Activated T-cell treated with anti-CD3 and anti-CD28 coated beads, Interleukin-2, amount 50 U/mL, for 72 hours (primary cell): ENCODE measurements around the gene EDAR. TPM values are rescaled to one million over a fixed set of nuclear protein-coding genes. Genes with fewer than 3 reads are reported as not detected.

ENCODE experiments used
- ATAC-seq, 2 donors: fragments of 150-1000 bp; cut with Tn5 transposase; replicated peaks in 1 of 2; 2 replicates each; pipeline ENCODE4 v1.10.0; 2021; ENCODE audit warnings: moderate library complexity in 2 of 2, mild to moderate bottlenecking in 1 of 2
- DNase-seq, 2 donors: peaks; one replicate each; pipeline ENCODE4 v3.0.0; 2021 to 2022; ENCODE audit warnings: mixed read lengths in 1 of 2
- H3K27ac Mint-ChIP-seq: one replicate; pipeline ENCODE4 v1.8.0; 2022; ENCODE audit warnings: mild to moderate bottlenecking, moderate library complexity, mixed read lengths
- H3K27me3 Mint-ChIP-seq: one replicate; pipeline ENCODE4 v1.8.0; 2022; ENCODE audit warnings: low read depth, mixed read lengths
- H3K36me3 Mint-ChIP-seq, 2 donors: one replicate each; pipeline ENCODE4 v1.8.0; 2022; ENCODE audit warnings: mixed read lengths in 2 of 2, mild to moderate bottlenecking in 1 of 2; ENCODE audit not compliant: insufficient read depth in 2 of 2
- H3K4me1 Mint-ChIP-seq: one replicate; pipeline ENCODE4 v1.8.0; 2022; ENCODE audit warnings: low read depth, mixed read lengths
- H3K4me3 Mint-ChIP-seq, 2 donors: one replicate each; pipeline ENCODE4 v1.8.0; 2022; ENCODE audit warnings: mild to moderate bottlenecking in 2 of 2, mixed read lengths in 2 of 2, moderate library complexity in 2 of 2
- H3K9me3 Mint-ChIP-seq, 2 donors: one replicate each; pipeline ENCODE4 v1.8.0; 2022; ENCODE audit warnings: mixed read lengths in 2 of 2
- total RNA-seq, 2 donors: library from RNA; stranded (reverse); gene quantifications; one replicate each; pipeline ENCODE4 v1.2.3, GENCODE V29; 2022

Gene EDAR
- total RNA-seq, 2 donors from 2014 or later, result 0.28 to 1.4 TPM

GRCh38 chr2:108910541-108911396, 78.3 kb downstream of the EDAR start:
- no peak for DNase-seq
- H3K4me1 Mint-ChIP-seq, result no peaks in the 10 kb centered on the region
- no peak for ATAC-seq
- H3K36me3 Mint-ChIP-seq, result peaks cover 0 to 2% of the 10 kb centered on the region in 2 donors
- H3K27me3 Mint-ChIP-seq, result no peaks in the 10 kb centered on the region
- no peaks in the 10 kb centered on the region for H3K9me3 Mint-ChIP-seq
- H3K4me3 Mint-ChIP-seq, result no peak overlapping the region
- H3K27ac Mint-ChIP-seq, result no peak overlapping the region

DNA sequence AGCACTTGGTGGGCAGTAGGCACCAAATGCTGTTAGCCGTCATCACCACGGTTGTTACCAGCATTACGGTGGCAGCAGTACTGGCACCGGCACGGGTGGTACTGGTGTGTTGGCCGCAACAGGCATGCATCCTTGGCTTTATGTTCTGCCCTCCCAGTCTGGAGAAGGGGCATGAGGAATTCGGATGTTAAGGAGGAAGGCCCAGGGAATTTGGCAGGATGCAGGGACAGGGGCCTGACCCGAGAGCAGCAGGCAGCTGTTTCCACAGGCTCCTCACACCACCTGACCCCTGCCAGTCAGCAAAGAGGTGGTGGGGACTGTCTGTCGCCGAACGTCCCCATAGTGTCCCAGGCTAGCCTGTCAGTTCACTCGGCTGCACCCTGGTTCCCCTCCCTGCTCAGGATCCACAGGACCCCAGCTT, 79.0 kb downstream of the EDAR start:
- H3K36me3 Mint-ChIP-seq, result peaks cover 0 to 2% of the 10 kb centered on the region in 2 donors
- no peak for DNase-seq
- H3K4me3 Mint-ChIP-seq, result no peak overlapping the region
- no peaks in the 10 kb centered on the region for H3K9me3 Mint-ChIP-seq
- no peak for ATAC-seq
- H3K4me1 Mint-ChIP-seq, result no peaks in the 10 kb centered on the region
- no peaks in the 10 kb centered on the region for H3K27me3 Mint-ChIP-seq
- H3K27ac Mint-ChIP-seq, result no peak overlapping the region

- Mint-ChIP-seq H3K4me3 (no peak overlapping the region), H3K27me3 (no peaks in the 10 kb centered on the region), H3K9me3 (no peaks in the 10 kb centered on the region), H3K27ac (no peak overlapping the region), H3K36me3 (peaks cover 0 to 4% of the 10 kb centered on the region in 2 donors), H3K4me1 (no peaks in the 10 kb centered on the region)
- DNase-seq (no peak), ATAC-seq (no peak)
These were observed 79.7 kb downstream of the EDAR start for GRCh38 chr2:108909275-108909823.

GRCh38 chr2:108908713-108909070, 80.3 kb downstream of the EDAR start:
- Mint-ChIP-seq H3K4me1 (no peaks in the 10 kb centered on the region), H3K27me3 (no peaks in the 10 kb centered on the region), H3K4me3 (no peak overlapping the region), H3K27ac (no peak overlapping the region), H3K9me3 (no peaks in the 10 kb centered on the region), H3K36me3 (peaks cover 0 to 4% of the 10 kb centered on the region in 2 donors)
- no peak for DNase-seq
- ATAC-seq, result no peak

DNA sequence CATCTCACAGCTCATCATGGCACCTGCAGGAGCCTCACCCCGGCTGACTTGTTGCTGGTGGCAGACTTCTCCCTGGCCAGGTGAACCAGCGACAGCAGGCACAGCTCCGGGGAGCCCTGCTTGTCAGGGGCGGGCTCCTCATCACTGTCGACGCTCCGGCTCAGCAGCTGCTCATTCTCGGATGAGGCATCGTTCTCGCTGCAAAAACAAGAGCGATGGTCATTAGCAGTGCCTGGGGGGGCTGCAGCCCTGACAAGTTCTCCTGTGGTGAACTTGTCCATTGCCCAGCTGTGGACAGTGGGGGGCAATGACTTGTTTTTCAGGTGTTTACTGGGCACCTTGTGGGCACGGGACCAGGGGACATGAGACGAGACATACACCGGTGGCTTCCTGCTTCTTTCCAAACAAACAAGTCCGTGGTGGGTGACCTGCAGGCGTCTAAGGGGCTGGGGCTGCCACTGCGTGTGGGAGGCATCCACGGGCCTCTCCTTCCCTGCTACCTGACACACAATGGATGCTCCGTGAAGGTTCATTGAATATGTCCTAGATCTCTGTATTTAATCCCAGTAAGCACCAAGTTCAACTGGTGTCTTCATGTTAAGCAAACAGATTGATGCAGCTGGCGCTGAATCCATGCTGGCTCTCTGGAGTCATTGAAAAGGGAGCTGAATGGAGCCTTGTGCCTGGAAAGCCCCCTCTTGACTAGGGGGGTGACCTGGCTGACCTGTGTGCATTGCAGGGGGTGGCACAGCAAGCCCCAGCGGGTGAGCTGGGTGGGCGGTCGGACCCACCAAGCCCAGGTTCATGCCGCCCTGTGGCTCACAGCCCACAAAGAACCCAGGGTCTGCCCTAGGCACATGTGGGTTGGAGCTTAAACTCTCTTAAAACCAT, 81.0 kb downstream of the EDAR start:
- no peak for DNase-seq
- Mint-ChIP-seq H3K4me3 (no peak overlapping the region), H3K27ac (no peak overlapping the region), H3K36me3 (peaks cover 0 to 4% of the 10 kb centered on the region in 2 donors), H3K4me1 (no peaks in the 10 kb centered on the region), H3K9me3 (no peaks in the 10 kb centered on the region), H3K27me3 (no peaks in the 10 kb centered on the region)
- no peak for ATAC-seq

- Mint-ChIP-seq H3K27ac (no peak overlapping the region), H3K36me3 (peaks cover 0 to 4% of the 10 kb centered on the region in 2 donors), H3K4me1 (no peaks in the 10 kb centered on the region), H3K4me3 (no peak overlapping the region), H3K9me3 (no peaks in the 10 kb centered on the region), H3K27me3 (no peaks in the 10 kb centered on the region)
- no peak for ATAC-seq
- DNase-seq, result no peak
These were observed 82.5 kb downstream of the EDAR start for GRCh38 chr2:108906403-108907077.

DNA sequence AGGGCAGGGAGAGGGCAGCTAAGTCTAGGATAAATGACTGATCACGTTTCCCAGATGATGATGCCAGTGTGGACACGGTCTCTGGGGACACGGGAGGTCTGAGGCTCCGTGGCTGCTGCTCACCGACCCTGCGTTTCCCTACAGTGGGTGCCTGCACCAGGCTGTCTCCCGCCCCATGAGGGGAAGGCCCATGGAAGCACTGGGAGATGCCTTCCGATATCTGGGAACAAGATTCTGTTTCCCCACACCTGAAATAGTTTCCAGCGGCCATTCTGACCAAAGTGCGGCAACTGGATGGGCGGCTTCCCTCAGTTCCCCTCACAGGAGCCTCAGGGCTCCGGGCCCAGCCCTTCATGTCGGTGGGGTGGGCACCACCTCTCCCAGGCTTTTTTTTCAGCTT, 83.1 kb downstream of the EDAR start:
- Mint-ChIP-seq H3K27ac (no peak overlapping the region), H3K27me3 (no peaks in the 10 kb centered on the region), H3K4me1 (no peaks in the 10 kb centered on the region), H3K4me3 (no peak overlapping the region), H3K9me3 (no peaks in the 10 kb centered on the region), H3K36me3 (peaks cover 0 to 10% of the 10 kb centered on the region in 2 donors)
- no peak for DNase-seq
- ATAC-seq, result no peak

GRCh38 chr2:108905176-108905575, 83.8 kb downstream of the EDAR start:
- Mint-ChIP-seq H3K36me3 (peaks cover 0 to 12% of the 10 kb centered on the region in 2 donors), H3K4me3 (no peak overlapping the region), H3K9me3 (no peaks in the 10 kb centered on the region), H3K27ac (no peak overlapping the region), H3K27me3 (no peaks in the 10 kb centered on the region), H3K4me1 (no peaks in the 10 kb centered on the region)
- no peak for ATAC-seq
- no peak for DNase-seq

DNA sequence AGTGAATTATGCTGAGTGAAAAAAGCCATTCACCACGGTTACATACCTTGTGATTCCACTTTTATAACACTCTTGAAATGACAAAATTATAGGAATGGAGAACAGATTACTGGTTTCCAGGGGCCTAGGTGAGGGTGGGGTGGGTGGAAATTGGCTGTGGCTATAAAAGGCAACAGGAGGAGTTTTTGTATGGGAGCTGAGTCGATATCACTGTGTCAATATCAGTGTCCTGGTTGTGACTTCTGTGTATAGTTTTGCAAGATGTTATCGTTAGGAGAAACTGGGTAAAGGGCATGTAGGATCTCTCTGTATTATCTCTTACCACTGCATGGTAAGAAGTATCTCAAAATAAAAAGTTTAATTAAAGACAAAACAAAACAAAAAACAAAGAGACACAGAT, 84.3 kb downstream of the EDAR start:
- peaks cover 2 to 12% of the 10 kb centered on the region in 2 donors for H3K36me3 Mint-ChIP-seq
- H3K4me1 Mint-ChIP-seq, result no peaks in the 10 kb centered on the region
- no peak for DNase-seq
- H3K27me3 Mint-ChIP-seq, result no peaks in the 10 kb centered on the region
- H3K4me3 Mint-ChIP-seq, result no peak overlapping the region
- H3K27ac Mint-ChIP-seq, result no peak overlapping the region
- no peak for ATAC-seq
- H3K9me3 Mint-ChIP-seq, result no peaks in the 10 kb centered on the region

GRCh38 chr2:108898315-108899082, 90.5 kb downstream of the EDAR start:
- ATAC-seq, result peak; percentile 60
- Mint-ChIP-seq H3K36me3 (peaks cover 13 to 27% of the 10 kb centered on the region in 2 donors), H3K4me3 (no peak overlapping the region), H3K4me1 (peaks cover 14% of the 10 kb centered on the region), H3K27me3 (no peaks in the 10 kb centered on the region), H3K27ac (no peak overlapping the region), H3K9me3 (peaks cover 2 to 4% of the 10 kb centered on the region in 2 donors)
- DNase-seq, result no peak

- peaks cover 14% of the 10 kb centered on the region for H3K4me1 Mint-ChIP-seq
- H3K27ac Mint-ChIP-seq, result no peak overlapping the region
- no peaks in the 10 kb centered on the region for H3K27me3 Mint-ChIP-seq
- ATAC-seq (no peak), DNase-seq (no peak)
- no peak overlapping the region for H3K4me3 Mint-ChIP-seq
- H3K9me3 Mint-ChIP-seq, result peaks cover 4% of the 10 kb centered on the region in 2 donors
- peaks cover 19 to 36% of the 10 kb centered on the region in 2 donors for H3K36me3 Mint-ChIP-seq
These were observed 92.3 kb downstream of the EDAR start for GRCh38 chr2:108896741-108897140.

- no peaks in the 10 kb centered on the region for H3K27me3 Mint-ChIP-seq
- ATAC-seq (no peak), DNase-seq (no peak)
- no peak overlapping the region for H3K4me3 Mint-ChIP-seq
- H3K36me3 Mint-ChIP-seq, result peaks cover 26 to 38% of the 10 kb centered on the region in 2 donors
- H3K9me3 Mint-ChIP-seq, result peaks cover 11 to 12% of the 10 kb centered on the region in 2 donors
- H3K27ac Mint-ChIP-seq, result no peak overlapping the region
- H3K4me1 Mint-ChIP-seq, result peaks cover 14% of the 10 kb centered on the region
These were observed 93.8 kb downstream of the EDAR start for GRCh38 chr2:108895188-108895587.
